GM18867 (cell line): Measurements from ENCODE around the gene STIMATE.

Source experiments
- ATAC-seq: cut with Tn5 transposase; IDR thresholded peaks from one replicate; pipeline ENCODE4 v1.9.1; 2021; ENCODE audit warnings: mild to moderate bottlenecking, moderate library complexity; ENCODE audit not compliant: unreplicated experiment

The STIMATE gene

DNA sequence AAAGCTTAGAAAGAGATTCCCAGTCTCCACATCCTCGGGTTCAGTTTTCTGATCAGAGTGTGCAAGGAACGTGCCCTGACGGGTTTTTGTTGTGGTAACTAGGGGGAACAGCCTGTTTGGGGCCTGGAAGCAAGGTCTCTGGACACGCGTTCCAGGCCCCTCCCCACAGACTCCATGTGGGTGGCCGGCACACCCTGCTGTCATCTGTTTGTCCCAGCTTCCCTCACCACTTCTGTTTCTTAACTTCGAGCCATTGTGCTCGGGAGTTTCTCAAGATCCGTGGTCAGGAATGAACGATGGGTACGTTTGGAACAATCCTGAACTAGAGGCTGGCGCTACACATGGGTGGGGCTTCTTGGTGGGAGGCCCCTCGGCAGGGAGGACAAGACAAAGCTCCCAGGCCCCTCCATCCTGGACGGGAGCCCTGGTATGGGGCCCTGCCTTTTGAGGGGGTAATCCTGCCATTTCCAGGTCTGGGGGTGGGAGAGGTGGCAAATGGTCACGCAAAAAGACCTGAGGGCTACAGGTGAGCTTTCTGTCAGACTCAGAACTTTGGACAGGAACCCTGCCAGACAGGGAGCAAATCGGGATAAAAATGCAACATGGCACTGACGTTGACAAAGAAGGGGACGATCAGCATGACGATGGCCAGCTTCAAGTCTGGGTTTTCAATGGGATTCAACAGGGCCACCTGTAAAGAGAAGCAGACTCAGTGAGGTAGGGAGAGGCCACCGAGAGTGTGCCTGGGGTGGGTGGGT, 54.1 kb downstream of the STIMATE start:
- no peak for ATAC-seq

DNA sequence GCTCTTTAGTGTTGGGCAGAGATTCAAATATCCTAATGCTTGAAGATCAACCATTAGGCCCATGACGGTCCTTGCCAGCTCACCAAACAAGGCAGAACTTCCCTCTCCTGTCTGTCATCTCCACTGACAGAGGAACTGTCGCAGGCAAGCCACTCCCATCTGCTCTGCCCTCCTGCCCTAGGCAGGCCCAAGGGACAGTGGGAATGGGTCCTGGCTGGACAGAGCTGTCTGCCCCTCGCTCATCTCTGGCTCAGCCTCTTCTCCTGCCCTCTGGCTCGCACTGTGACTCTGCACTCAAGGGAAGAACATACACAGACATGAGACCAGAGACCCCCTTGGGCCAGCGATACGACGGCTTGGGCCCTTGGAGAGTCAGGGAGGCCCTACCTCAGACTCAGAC, 54.9 kb downstream of the STIMATE start:
- ATAC-seq = no peak

DNA sequence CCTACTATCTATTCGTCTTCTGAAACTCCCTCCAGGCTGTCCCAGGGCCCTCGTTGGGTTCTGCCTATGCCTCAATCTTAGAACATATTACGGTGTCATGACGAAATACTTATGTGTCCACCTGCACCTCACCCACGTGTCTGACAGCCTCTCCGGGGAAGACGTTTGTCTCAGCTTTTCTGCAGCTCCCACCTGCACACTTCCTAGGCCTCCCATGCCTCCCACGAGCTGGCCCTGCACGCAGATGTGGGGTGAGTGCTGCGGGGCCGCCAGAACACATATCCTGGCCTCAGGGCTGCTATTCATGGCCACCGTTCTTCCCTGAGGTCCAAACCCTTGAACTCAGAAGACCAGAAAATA, 55.4 kb downstream of the STIMATE start:
- ATAC-seq = no peak

DNA sequence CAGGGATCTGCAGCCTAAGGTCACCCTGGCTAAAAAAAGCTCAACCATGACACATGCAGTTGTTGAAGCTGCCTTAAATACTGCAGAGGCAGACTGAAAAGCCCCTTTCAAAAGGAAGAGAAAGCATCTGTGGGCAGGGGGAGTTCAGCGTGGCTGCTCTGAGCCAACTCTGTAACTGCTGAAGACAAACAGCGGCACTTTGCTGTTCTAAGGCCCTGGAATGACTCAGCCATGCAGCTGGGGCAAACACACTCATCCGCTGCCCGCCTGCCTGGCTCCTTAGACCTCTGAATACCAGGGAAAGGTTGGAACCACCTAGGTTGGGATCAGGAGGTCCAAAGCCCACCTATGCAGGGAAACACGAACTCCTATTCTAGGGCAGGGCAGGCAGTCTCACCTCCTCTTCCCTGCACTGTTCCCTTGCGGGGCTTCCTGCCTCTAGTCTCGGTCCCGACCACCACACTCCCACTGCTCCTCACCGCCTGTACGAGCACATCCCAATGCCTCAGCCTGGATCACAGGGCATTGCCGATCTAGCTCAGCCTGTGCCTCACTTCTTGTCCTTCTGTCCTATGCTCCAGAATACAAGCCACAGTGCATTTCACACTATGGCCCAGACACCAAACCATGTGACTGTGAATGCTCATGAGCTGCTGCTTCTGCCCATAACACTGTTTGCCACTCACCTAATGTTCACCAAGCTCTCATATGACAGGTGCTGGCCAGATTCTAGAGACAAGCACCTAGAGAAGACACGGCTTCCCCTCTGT, 56.0 kb downstream of the STIMATE start:
- ATAC-seq = no peak

DNA sequence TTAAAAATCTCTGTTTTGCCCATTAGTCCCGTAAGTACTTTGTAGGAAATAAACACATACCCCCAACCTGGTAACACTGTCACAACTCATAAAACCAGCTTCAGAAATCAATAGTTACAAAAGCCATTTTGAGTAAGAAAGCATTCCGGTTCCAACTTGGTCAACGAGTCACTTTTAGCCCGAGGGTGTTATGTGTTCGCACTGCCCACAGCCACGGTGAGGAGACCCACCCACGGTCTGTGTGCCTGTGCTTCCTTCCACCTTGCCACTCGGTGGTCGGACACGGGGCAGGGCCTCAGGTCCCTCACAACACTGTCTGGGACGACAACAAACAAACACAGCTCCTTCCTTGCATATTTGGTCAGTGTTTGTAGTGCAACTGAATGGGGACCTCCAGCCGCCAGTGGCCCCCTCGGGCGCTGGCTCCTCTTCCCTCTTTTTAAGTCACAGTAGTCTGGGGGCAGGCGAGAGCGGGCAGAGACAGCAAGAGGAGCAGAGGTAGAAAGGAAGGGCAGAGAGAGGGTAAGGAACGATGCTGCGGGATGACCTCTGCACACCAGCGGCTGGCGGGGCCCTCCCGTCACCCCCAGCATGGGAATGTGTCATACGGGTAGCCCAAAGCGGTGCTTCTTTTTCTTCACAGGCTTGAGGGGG, 57.3 kb downstream of the STIMATE start:
- ATAC-seq = no peak

DNA sequence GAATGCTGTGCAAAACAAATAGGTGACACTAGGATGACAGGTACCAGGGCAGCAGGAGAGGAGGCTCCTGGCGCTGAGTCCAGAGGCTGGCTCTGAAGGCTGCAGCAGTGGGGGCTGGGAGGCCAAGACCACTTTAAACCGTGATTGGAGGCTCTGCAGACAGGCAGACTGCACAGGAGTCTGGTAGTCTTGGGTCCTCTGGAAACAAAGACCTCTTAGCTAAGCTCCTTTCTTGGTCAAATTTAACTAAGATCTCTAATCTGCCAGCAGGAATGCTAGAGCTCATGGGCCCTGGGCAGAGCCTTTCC, 58.1 kb downstream of the STIMATE start:
- no peak for ATAC-seq

DNA sequence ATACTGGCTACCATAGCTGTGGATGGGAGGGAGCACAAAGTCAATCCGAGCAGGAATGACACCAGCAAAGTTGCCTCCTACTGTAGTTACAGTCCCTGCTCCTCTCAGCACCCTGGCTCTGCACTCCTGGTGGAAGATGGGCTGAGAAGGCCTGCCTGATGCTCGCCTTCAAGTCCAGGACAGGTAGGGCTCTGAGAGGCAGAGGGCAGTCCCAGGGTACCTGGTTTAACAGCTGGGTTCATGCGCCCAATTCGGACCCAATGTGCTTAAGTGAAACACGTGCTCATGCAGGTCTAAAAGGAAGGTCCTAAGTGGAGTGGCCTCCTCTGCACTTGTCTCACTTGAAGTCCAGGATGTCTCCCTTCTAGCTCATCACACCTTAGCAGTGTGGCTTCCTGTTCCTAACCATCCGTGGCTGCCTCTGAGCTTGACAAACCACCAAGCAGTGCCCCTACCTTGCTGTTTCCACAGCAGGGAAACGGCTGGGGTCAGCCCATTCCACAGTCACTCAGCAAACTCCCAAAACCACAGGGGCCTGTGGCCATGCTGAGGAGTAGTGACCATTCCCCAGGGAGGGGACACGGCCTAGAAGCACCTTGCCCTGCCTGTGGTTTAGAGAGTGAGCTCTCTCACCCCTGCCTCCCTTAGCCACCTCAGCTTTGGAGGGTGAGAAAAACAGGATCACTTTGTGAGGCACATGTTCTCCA, 58.6 kb downstream of the STIMATE start:
- no peak for ATAC-seq

DNA sequence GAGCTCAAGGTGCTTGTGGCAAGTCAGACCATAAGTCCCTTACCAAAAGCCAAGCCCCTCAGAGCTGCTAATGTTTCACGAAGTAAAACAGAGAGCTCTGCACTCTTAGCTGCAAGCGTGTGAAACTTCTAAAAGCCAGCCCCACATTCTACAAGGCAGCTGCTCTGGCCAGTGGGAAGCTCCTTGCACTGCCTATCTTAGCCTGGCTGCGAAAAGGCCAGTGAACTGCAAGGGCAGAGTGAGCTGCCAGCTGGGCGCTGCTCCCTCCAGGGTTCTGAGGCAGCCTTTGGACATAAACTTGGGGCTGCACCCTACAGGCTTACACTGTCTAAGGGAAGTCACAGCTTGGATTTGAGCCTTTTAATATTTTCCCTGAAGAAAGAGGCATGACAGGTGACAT, 60.4 kb downstream of the STIMATE start:
- no peak for ATAC-seq

DNA sequence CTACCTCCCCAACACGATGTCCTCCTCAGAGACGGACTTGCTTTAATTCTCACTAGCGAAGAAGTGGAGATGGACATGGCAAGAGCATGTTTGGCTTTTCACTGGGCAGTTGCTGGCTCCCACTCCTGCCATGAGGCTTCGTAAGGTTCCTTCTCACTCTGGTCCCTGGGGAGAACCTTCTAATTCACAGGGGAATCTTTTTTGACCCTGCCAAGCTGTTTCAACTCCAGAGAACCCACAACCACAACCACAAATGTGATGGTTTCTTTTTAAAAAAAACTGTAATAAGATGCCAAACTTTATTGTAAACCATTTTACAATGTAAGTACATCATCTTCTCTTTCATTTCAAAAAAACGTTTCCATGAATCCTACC, 60.9 kb downstream of the STIMATE start:
- no peak for ATAC-seq

DNA sequence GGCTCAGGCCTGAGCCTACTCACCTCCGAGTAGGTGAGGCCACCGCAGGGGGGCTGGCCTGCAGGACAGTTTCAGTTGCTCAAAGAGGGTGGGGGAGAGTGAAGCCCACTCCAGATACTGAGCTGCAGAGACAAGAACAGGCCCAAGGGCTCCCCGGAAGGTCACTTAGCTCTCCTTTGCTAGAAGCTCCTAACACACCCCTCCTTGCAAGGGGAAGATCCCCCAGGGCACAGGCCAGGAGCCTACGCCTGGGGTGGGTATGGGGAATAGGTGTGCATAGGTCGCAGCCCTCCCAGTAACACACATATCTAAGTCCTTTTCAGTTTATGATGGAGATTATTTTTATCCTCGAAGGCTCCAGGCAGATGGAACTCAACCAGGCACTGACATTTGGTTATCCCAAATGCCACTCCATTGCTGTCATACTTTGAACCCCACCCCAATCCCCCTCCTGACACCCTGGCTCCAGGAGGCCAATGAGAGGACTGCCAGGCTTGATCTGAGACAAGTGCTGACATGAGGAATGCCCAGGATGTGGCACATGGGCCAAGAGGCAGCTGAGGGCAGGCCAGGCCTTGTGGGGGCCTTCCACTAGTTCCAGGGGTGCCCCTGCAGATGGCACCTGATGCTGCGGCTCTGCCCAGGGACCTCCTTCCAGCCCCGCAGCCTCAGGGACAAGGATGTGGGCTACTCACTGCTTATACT, 61.4 kb downstream of the STIMATE start:
- no peak for ATAC-seq

DNA sequence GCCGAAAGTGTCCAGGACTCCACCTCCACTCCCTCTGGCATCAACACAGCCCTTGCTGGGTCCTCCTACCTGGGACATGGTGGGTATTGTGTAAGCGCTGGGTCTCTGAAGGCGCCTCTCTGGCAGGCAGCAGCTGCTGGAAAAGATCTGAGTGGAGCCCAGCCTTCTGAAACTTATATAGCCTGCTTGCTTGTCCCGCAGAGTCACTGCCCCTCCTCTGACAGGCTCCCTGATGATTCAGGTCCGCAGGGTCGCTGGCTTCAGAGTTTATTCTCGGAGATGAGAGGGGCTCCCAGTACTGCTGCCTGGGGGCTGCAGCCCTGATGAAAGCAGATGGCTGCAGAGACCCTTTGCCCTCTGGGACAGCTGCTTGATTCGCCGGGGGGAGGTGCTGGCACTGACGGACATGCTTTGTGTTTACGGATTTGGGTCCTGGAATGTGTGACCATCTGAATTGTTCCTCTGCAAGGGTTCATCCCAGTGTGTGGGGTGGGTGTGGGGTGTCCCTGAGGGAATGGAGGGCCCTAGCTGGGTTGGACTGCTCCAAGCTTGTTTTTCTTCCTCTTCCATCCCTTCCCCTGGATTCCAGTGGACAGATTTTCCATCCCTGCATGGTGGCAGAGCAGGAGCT, 62.4 kb downstream of the STIMATE start, which contains the start of gene MUSTN1:
MUSTN1 (minus strand) TSS at position 149 of the 631 bp plus-strand sequence; CDS start at position 78, 71 bp downstream.
- no peak for ATAC-seq

DNA sequence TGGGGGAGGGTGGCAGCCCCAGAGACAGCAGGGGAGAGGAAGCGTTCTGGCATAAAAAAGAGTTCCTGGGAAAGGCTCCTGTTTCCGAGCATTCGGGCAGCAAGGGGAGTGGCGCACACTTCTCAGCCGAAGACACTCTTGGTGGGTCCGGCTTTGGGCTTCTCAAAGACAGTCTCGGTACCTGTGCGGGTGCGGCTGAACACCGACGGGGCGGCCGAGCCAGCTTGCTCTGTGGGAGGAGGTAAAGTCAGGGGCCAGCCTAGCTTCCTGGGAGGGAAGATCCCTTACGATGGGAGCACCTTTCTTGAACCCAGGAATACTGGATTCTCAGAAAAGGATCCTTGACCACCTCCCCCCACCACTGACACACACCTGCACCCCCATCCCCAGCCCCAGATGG, 64.1 kb downstream of the STIMATE start:
- ATAC-seq = no peak

DNA sequence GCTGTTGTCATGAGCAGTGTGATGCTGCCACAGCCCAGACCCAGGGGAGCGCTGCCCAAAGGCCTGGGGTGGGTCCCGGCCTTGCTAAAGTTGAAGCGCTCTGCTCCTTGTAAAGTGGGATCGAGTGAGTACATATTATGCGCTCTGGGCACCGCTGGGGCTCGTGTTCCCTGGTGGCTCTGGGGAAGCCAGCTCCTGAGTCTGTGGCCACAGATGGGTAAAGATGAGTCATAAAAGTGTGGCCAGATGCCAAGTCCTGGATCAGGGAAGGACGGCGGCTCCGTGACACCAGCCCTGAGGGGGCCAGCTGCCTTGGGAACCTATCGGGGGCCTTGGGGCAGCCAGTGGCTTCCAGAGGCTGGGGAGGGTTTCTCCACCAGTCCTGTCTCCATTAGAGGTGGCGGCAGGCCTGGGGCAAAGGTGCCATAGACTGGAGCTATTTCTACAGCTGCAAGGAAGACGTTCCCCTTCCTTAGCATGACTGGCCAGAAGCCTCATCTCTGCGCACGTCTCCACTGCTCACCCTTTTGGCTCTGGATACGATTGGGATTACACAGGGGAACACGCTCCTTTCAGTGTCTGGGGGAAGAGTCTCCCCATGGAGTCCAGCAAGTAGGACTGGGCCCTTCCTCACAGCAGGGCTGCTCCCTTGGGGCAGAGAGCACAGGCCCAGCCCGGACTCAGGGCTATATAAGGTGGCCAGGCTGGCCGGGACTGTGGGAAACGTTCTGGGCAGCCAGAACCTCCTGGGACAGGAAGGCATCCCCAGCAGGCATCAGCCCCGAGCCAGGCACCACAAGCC, 65.6 kb downstream of the STIMATE start:
- ATAC-seq = no peak

DNA sequence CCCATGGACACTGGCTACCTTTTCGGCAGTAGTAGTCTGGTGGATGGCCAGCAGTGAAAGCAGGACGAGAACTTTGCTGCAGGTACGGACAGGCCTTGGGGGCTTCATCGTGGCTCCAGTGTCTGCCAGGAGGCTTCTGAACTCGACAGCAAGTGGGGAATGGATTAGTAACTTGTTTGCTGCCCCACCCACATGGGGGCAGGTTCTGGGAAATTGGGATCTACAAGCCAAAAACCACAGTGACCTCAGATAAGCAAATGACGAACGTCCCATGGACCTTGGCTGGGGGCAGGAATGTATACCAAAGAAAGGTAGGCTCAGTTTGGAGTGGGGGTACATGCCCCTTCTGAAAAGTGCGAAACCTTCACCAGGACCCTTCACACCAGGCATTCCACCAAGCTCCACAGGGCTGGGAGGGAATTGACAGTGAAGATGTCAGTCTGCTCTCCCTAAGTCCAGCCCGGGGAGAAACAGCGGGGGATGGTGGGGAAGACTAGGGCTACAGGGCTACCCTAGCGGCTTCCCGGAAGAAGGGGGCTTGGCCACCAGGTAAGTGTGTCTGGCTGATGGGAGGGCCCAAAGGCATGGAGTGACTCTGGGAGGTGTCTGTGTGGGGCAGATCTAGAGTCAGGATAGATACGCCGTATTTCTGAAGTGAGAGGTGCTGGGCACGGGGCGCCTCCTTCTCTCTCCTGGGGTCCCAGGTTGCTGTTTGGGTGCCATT, 66.7 kb downstream of the STIMATE start, which contains the start of gene ITIH4:
ITIH4 (minus strand) TSS at position 138 of the 724 bp plus-strand sequence; CDS start at position 108, 30 bp downstream.
- no peak for ATAC-seq

DNA sequence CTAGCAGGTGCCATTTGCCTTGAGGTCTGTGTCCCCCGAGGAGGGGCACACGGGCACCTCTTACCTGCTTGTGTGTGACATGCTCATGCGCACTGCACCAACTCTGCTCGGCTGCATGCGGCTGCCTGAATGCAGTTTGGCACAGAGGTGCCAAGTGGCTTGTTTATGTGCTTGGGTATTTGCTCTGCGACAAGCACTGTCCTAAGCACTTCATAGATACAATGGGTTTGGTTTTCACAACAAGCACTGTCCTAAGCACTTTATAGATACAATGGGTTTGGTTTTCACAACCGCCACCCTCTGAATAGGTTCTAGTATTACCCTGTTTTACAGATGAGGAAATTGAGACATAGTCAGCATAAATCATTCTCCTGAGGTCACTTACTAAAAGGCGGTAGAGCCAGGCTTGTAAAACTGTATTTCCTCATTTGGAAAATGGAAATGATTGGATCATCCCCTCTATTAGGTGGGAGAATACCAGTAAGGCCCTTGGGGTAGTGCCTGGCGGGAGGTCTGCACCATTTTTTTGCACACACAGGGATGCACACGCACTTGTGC, 67.4 kb downstream of the STIMATE start:
- no peak for ATAC-seq

DNA sequence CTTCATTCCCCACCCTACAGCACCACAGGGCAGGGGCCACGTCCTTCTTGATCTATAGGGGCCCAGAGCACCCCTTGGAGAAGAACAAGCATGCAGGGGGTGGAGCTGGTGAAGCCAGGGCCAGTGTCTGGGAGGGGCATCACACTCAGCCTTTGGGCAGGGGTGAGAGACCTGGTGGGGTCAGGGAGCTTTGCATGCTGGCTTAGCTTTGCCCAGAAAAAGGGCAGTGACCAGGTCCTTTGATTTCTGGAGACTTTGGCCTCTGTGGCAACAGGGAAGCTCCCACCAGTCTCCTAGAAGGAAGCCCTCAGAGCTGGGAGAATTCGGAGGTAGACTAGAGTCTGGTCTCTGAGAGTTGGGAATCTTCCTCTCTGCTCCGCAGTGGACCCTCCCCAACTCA, 67.9 kb downstream of the STIMATE start:
- no peak for ATAC-seq

DNA sequence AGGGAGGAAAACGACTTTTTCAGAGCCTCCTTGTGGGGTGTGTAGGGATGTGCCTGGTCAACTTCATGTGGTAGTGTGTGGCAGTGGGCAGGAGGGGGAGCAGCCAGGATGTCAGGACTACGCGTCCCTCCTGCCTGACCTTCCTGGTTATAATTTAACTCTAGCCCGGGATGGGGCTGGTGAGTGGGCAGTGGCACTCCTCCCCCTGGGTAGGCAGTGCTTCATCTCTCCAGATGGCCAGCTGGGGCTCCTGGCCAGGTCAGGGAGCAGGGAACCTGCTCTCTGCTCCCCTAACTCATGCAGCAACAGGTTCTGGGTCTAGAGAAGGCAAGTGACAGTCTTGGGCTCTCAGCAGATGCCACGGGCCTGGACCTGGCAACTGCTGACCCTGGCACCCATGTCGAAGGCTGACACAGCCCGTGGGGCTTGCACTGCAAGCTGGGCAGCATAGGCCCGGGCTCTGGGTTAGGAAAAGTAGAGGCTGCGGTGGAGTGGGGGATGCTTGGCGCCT, 69.4 kb downstream of the STIMATE start:
- ATAC-seq = no peak

DNA sequence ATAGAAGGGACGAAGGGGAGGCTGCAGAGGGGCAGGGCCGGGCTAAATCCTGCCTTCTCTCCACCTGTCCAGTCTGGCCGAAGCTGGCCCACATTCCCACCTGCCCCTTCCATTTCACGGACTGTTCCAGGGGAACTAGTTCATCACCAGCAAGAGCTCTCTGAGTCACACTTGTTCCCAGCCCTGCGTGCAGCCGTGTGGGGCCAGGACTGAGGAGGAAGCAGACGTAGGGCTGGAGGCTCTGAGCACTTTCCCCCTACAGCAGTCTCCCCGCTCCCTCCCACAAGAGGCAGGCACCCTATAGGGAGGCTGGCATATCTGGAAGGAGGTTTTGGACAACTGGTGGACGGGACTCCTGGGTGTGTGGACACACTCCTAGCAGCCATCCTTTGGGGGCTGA, 69.9 kb downstream of the STIMATE start:
- ATAC-seq = no peak
